Activated CD8-positive, alpha-beta memory T cell treated with anti-CD3 and anti-CD28 coated beads for 36 hours (primary cell): ENCODE measurements around the gene IL1A. TPM values are rescaled to one million over a fixed set of nuclear protein-coding genes. Genes with fewer than 3 reads are reported as not detected.

Source experiments
- CTCF ChIA-PET: fragments of 350-600 bp; sonication (Branson Sonifier 250); formaldehyde crosslinking; loops from one replicate; lab custom pipeline; 2021; ENCODE audit warnings: antibody characterized with exemption; lab: Charles Lee
- POLR2A ChIA-PET: fragments of 350-600 bp; sonication (Branson Sonifier 250); formaldehyde crosslinking; loops from one replicate; lab custom pipeline; 2021; ENCODE audit warnings: antibody characterized with exemption; lab: Charles Lee
- total RNA-seq, 2 experiments: library from RNA; stranded (reverse); gene quantifications; one replicate each; pipeline ENCODE4 v1.2.3, GENCODE V29; 2021

The IL1A gene
- total RNA-seq, 2 experiments from 2014 or later, result 3.3 to 3.9 TPM

GRCh38 chr2:112749755-112750559 is 34.3 kb downstream of the IL1A start:
- ChIA-PET POLR2A (no interaction called here), CTCF (interaction anchor here (0.5 to 4.0 kb wide), 26 partner anchors 9 to 209 kb away, joined by 3 to 52 read pairs (median 4); partner anchors contain the start of genes CHCHD5 and CKAP2L)

- POLR2A ChIA-PET, result no interaction called here
Measured at GRCh38 chr2:112740527-112740926, 43.8 kb downstream of the IL1A start.

GRCh38 chr2:112737542-112738232 is 46.6 kb downstream of the IL1A start:
- POLR2A ChIA-PET, result no interaction called here
- CTCF ChIA-PET, result interaction anchor here (1.2 to 2.9 kb wide), 3 partner anchors 12 to 221 kb away, joined by 3 to 12 read pairs (median 4); no protein-coding TSS in a partner anchor

More at GRCh38 chr2:112740527-112740926, 43.8 kb downstream of the IL1A start:
- CTCF ChIA-PET, result interaction anchor here (1.4 to 2.3 kb wide), 3 partner anchors 9 to 144 kb away, joined by 4 to 6 read pairs (median 5); no protein-coding TSS in a partner anchor

GRCh38 chr2:112733871-112734270 is 50.4 kb downstream of the IL1A start:
- POLR2A ChIA-PET, result no interaction called here
- CTCF ChIA-PET, result interaction anchor here (1.8 kb wide), 1 partner anchor 15 kb away, joined by 4 read pairs; no protein-coding TSS in a partner anchor

GRCh38 chr2:112733456-112733855 is 50.8 kb downstream of the IL1A start:
- ChIA-PET CTCF (interaction anchor here (1.8 kb wide), 1 partner anchor 16 kb away, joined by 4 read pairs; no protein-coding TSS in a partner anchor), POLR2A (no interaction called here)

- ChIA-PET CTCF (interaction anchor here (0.6 kb wide), 1 partner anchor 778 kb away, joined by 3 read pairs; no protein-coding TSS in a partner anchor), POLR2A (no interaction called here)
Measured at GRCh38 chr2:112731479-112731878, 52.8 kb downstream of the IL1A start.

- POLR2A ChIA-PET, result no interaction called here
- CTCF ChIA-PET, result no interaction called here
Measured at GRCh38 chr2:112730791-112731190, 53.5 kb downstream of the IL1A start.

- ChIA-PET POLR2A (no interaction called here), CTCF (interaction anchor here (0.6 to 6.9 kb wide), 2 partner anchors 101 to 156 kb away, joined by 3 to 131 read pairs; no protein-coding TSS in a partner anchor)
Measured at GRCh38 chr2:112730216-112730615, 54.1 kb downstream of the IL1A start.

GRCh38 chr2:112728378-112729175 is 55.7 kb downstream of the IL1A start:
- POLR2A ChIA-PET, result no interaction called here
- CTCF ChIA-PET, result interaction anchor here (1.0 to 6.9 kb wide), 6 partner anchors 15 to 128 kb away, joined by 3 to 131 read pairs (median 4); no protein-coding TSS in a partner anchor

- CTCF ChIA-PET, result interaction anchor here (1.0 to 6.9 kb wide), 6 partner anchors 16 to 127 kb away, joined by 3 to 131 read pairs (median 4); no protein-coding TSS in a partner anchor
- POLR2A ChIA-PET, result no interaction called here
Measured at GRCh38 chr2:112728029-112728362, 56.3 kb downstream of the IL1A start.

- ChIA-PET CTCF (interaction anchor here (1.0 to 6.9 kb wide), 13 partner anchors 8 to 142 kb away, joined by 3 to 131 read pairs (median 4); partner anchors contain the start of gene CHCHD5), POLR2A (no interaction called here)
Measured at GRCh38 chr2:112727276-112728028, 56.8 kb downstream of the IL1A start.

GRCh38 chr2:112726487-112727190 is 57.7 kb downstream of the IL1A start:
- ChIA-PET CTCF (interaction anchor here (0.6 to 6.9 kb wide), 21 partner anchors 9 to 177 kb away, joined by 3 to 131 read pairs (median 4); partner anchors contain the start of genes CHCHD5 and SLC20A1), POLR2A (interaction anchor here (0.5 kb wide), 1 partner anchor 18 kb away, joined by 3 read pairs; no protein-coding TSS in a partner anchor)

GRCh38 chr2:112725545-112726457 is 58.5 kb downstream of the IL1A start:
- CTCF ChIA-PET, result interaction anchor here (0.7 to 6.9 kb wide), 20 partner anchors 10 to 178 kb away, joined by 3 to 131 read pairs (median 5); partner anchors contain the start of genes CHCHD5 and SLC20A1
- POLR2A ChIA-PET, result interaction anchor here (0.5 kb wide), 1 partner anchor 17 kb away, joined by 3 read pairs; no protein-coding TSS in a partner anchor

GRCh38 chr2:112724591-112725525 is 59.4 kb downstream of the IL1A start:
- ChIA-PET POLR2A (interaction anchor here (0.6 kb wide), 1 partner anchor 92 kb away, joined by 4 read pairs; no protein-coding TSS in a partner anchor), CTCF (interaction anchor here (0.6 to 6.9 kb wide), 12 partner anchors 9 to 179 kb away, joined by 3 to 131 read pairs (median 10); partner anchors contain the start of genes CHCHD5 and SLC20A1)

- ChIA-PET POLR2A (interaction anchor here (0.6 kb wide), 1 partner anchor 91 kb away, joined by 4 read pairs; no protein-coding TSS in a partner anchor), CTCF (interaction anchor here (1.4 to 6.9 kb wide), 5 partner anchors 11 to 138 kb away, joined by 3 to 131 read pairs (median 16); partner anchors contain the start of gene CHCHD5)
Measured at GRCh38 chr2:112723995-112724394, 60.3 kb downstream of the IL1A start.
